Heart left ventricle (tissue), 16 donors: Measurements from ENCODE around the gene PRKCH. TPM values are rescaled to one million over a fixed set of nuclear protein-coding genes. Genes with fewer than 3 reads are reported as not detected.

ENCODE experiments used
- ATAC-seq, 4 donors: fragments of 200-7000 bp; cut with Tn5 transposase; one replicate each; pipeline ENCODE4 v1.9.1; 2020 to 2022; ENCODE audit warnings: moderate library complexity in 4 of 4, mild to moderate bottlenecking in 3 of 4, moderate number of reproducible peaks in 1 of 4
- DNase-seq, 5 donors: peaks; one replicate each; pipeline ENCODE4 v3.0.0-alpha.2; 2020
- H3K27ac ChIP-seq, 12 donors: fragments of 200-600 bp; sonication (generic) in 4 of 12; one replicate each; pipeline versions ENCODE4 v1.5.0 to v1.8.0; 2016 to 2022; ENCODE audit warnings: mild to moderate bottlenecking in 2 of 12
- H3K27me3 ChIP-seq, 9 donors: fragments of 200-600 bp; sonication (generic) in 2 of 9; one replicate each; pipeline versions ENCODE4 v1.5.1 to v1.8.0; 2016 to 2022; ENCODE audit warnings: mild to moderate bottlenecking in 3 of 9
- H3K36me3 ChIP-seq, 9 donors: fragments of 200-600 bp; sonication (generic) in 2 of 9; one replicate each; pipeline versions ENCODE4 v1.5.0 to v1.8.0; 2018 to 2022; ENCODE audit warnings: mild to moderate bottlenecking in 2 of 9
- H3K4me1 ChIP-seq, 12 donors: fragments of 200-600 bp; sonication (generic) in 4 of 12; one replicate each; pipeline versions ENCODE4 v1.5.0 to v1.8.0; 2016 to 2022; ENCODE audit warnings: mild to moderate bottlenecking in 3 of 12
- H3K4me3 ChIP-seq, 12 donors: fragments of 200-600 bp; sonication (generic) in 4 of 12; one replicate each; pipeline versions ENCODE4 v1.5.0 to v1.8.0; 2017 to 2022; ENCODE audit warnings: mild to moderate bottlenecking in 9 of 12, moderate library complexity in 4 of 12
- H3K9me3 ChIP-seq, 12 donors: fragments of 200-600 bp; sonication (generic) in 4 of 12; one replicate each; pipeline versions ENCODE4 v1.5.0 to v1.8.0; 2016 to 2022; ENCODE audit warnings: mild to moderate bottlenecking in 1 of 12
- CTCF ChIP-seq, 12 donors: fragments of 200-600 bp; sonication (generic) in 4 of 12; IDR thresholded peaks; one replicate each; pipeline versions ENCODE4 v1.5.0 to v1.8.0; 2018 to 2022; ENCODE audit warnings: antibody characterized with exemption in 12 of 12, mild to moderate bottlenecking in 5 of 12
- POLR2A ChIP-seq, 2 donors: fragments of 450-650 bp; IDR thresholded peaks; one replicate each; pipeline ENCODE4 v1.6.1; 2017; ENCODE audit warnings: antibody characterized with exemption in 2 of 2, mild to moderate bottlenecking in 2 of 2, moderate library complexity in 2 of 2
- WGBS, 4 donors: extraction: QIAGEN DNeasy Blood & Tissue Kit in 2 of 4; methylation state at CpG; one replicate each; pipeline versions ENCODE4 v1.1.5 to v1.1.7; 2013 to 2018; 5-methylcytosine and 5-hydroxymethylcytosine counted together
- intact Hi-C, 10 donors: fragments of 100-400 bp; cut with DNase I; formaldehyde crosslinking; loops; one replicate each; pipeline versions ENCODE4 v1.11.1 to v1.14.2; 2022
- polyA plus RNA-seq, 2 donors: library from polyadenylated mRNA; stranded (reverse); fragments of 200-250 nt; gene quantifications; one replicate each; pipeline ENCODE4 v1.2.3, GENCODE V29; 2013
- total RNA-seq, 9 donors: library from RNA; depleted of rRNA in 2 of 9; stranded (reverse); fragments of >200 nt in 2 of 9; fragmentation: NEBNext Ultra II Directional in 3 of 9; extraction: Animal tissue kit (Norgen Biotek cat#: 25700) in 3 of 9; gene quantifications; one replicate each; pipeline versions ENCODE4 v1.1.0 to v1.2.4, GENCODE V29; 2016 to 2023
- donor health status: ischemic (EF 13 %, LVEDD 7.1; RV severe dilation, severe dysfunction).
- donor health status: healthy with polysubstance abuse.
- donor health status: DM: no; HTN: yes; CAD: no.
- donor health status: DM: no; HTN: no; CAD: no.
- donor health status: ischemic (EF 25% LVEDD 6.9; RV normal size, moderate dysfunction).
- donor health status: ischemic (EF 25% LVEDD 5.7; RV mildly dilated, moderate dysfunction).
- donor health status: healthy.
- donor health status: DM: yes; HTN: yes; CAD: no.
- donor health status: ischemic (EF 35%, LVEDD 5.7; RV mildly dilated, moderate dysfunction).
- donor health status: nonischemic (EF 11% LVEDD 7.7; RV severe dilation, severe dysfunction).
- donor health status: DM: yes; HTN: yes; CAD: no.
- donor health status: PGD.
- donor health status: ischemic (EF 29% LVEDD 5.4; RV normal size, mild dysfunction).
- donor health status: nonischemic (EF 23%, LVEDD 6.1; RV moderate dilation, normal function).

Gene PRKCH
- total and polyA plus RNA-seq, 11 donors: 6.1 to 49.2 (median 21.7) TPM

- H3K4me3 ChIP-seq: no peak overlapping the region
- intact Hi-C loops: no loop called here
- DNase-seq (no peak), ATAC-seq (no peak)
- peaks cover 0 to 8% (median 0%) of the 10 kb centered on the region in 9 donors for H3K36me3 ChIP-seq
- WGBS, 4 donors: 92 to 98% (median 93%) methylated on average over 1 of the region's 1 CpG
- peaks cover 0 to 31% (median 14%) of the 10 kb centered on the region in 12 donors for H3K9me3 ChIP-seq
- no peak overlapping the region for H3K27ac ChIP-seq
- no peaks in the 10 kb centered on the region for H3K27me3 ChIP-seq
- no peak for TF ChIP-seq CTCF (IDR thresholded peaks at IDR 0.05)
- H3K4me1 ChIP-seq: peaks cover 0 to 14% (median 0%) of the 10 kb centered on the region in 12 donors
Observed at GRCh38 chr14:61376314-61376713, 54.9 kb downstream of the PRKCH start.

DNA sequence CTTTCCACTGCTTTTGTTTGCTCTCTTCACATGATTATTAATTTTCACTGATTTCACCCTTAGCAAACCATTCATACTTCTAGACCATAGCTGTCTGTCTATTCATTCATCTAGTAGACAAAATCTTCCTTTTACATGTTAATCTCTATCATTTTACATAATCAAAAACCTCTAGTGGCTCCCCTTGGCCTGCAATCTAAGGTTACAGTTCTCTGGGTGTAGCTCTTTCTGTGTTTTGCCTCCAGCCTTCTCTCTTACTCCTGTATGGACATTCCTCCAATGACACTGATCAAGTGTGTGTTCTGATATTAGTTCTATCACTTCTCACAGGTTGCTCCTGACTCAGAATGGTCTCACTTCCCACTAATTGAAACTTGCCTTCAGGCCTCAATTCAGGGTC lies 56.4 kb downstream of the PRKCH start:
- intact Hi-C loops: no loop called here
- no peak for TF ChIP-seq POLR2A (IDR thresholded peaks at IDR 0.05)
- no peak for TF ChIP-seq CTCF (IDR thresholded peaks at IDR 0.05)
- H3K27ac ChIP-seq: no peak overlapping the region
- peaks cover 0 to 8% (median 0%) of the 10 kb centered on the region in 9 donors for H3K36me3 ChIP-seq
- no peak overlapping the region for H3K4me3 ChIP-seq
- H3K27me3 ChIP-seq: no peaks in the 10 kb centered on the region
- ATAC-seq (no peak), DNase-seq (no peak)
- H3K9me3 ChIP-seq: peaks cover 0 to 31% (median 14%) of the 10 kb centered on the region in 12 donors
- H3K4me1 ChIP-seq: peaks cover 0 to 23% (median under 1%) of the 10 kb centered on the region in 12 donors

GRCh38 chr14:61379639-61380184 lies 58.3 kb downstream of the PRKCH start:
- Histone ChIP-seq H3K27ac (no peak overlapping the region), H3K4me1 (peaks cover 0 to 40% (median 4%) of the 10 kb centered on the region in 12 donors), H3K4me3 (no peak overlapping the region), H3K36me3 (no peaks in the 10 kb centered on the region), H3K9me3 (peaks cover 0 to 23% (median 7%) of the 10 kb centered on the region in 12 donors), H3K27me3 (no peaks in the 10 kb centered on the region)
- ATAC-seq: no peak
- WGBS, 4 donors: 80 to 87% (median 84%) methylated on average over 8 of the region's 8 CpGs
- intact Hi-C loops: no loop called here
- TF ChIP-seq CTCF (IDR thresholded peaks at IDR 0.05) (no peak), POLR2A (IDR thresholded peaks at IDR 0.05) (no peak)
- DNase-seq: no peak

DNA sequence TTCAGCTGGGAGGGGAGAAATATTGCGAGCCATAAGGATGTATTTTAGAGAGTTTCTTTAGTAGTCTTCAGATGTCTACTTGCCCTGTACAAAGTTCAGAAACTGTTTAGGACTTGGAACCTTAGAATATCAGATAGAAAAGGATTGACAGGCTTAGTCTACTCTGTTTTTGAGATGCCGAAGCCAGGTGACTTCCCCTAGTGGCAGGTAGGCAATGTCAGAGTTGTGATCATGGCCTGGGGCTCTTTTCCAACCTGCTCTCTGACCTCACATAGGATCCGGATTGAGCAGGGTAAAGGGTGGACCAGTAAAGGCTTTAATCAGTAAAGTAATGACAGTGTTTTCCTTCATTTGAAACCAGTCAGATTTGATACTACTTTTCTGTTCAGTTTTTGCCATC lies 59.6 kb downstream of the PRKCH start:
- Histone ChIP-seq H3K27me3 (no peaks in the 10 kb centered on the region), H3K4me3 (no peak overlapping the region), H3K4me1 (peaks cover 0 to 53% (median 14%) of the 10 kb centered on the region in 12 donors), H3K36me3 (no peaks in the 10 kb centered on the region), H3K27ac (no peak overlapping the region), H3K9me3 (peaks cover 0 to 11% (median 0%) of the 10 kb centered on the region in 12 donors)
- intact Hi-C loops: no loop called here
- DNase-seq: no peak
- WGBS, 4 donors: 87 to 94% (median 90%) methylated on average over 3 of the region's 3 CpGs
- TF ChIP-seq POLR2A (IDR thresholded peaks at IDR 0.05): no peak
- no peak for TF ChIP-seq CTCF (IDR thresholded peaks at IDR 0.05)
- ATAC-seq: no peak
